ENCODE measurements around the gene KIAA2012. TPM values are rescaled to one million over a fixed set of nuclear protein-coding genes. Genes with fewer than 3 reads are reported as not detected.

The KIAA2012 gene
- total RNA-seq, 1 donor from 2014 or later, result 1.3 TPM

DNA sequence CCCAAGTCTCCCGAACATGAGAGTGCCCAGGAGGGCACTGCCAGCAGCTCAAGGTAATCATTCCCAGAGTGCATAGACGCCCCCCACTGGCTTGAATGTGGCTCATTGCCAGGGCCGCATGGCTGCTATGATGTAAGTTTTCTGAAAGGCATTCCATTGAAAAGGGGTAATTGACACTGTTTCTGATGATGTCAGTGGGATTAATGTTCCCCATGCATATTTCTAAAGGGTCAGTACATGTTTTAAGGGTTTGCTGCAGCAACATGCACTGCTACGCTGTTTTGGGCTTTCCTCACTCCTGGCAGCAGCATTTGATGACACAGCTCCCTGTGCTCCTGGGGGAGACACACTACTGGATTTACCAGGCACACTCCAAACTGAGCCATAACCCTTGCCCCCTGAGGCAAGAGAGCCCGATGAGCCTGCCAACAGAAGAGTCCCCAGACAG lies 36.7 kb downstream of the KIAA2012 start:
- peaks cover 25% of the 10 kb centered on the region for H3K4me1 Mint-ChIP-seq (ENCODE audit: unreplicated experiment)

DNA sequence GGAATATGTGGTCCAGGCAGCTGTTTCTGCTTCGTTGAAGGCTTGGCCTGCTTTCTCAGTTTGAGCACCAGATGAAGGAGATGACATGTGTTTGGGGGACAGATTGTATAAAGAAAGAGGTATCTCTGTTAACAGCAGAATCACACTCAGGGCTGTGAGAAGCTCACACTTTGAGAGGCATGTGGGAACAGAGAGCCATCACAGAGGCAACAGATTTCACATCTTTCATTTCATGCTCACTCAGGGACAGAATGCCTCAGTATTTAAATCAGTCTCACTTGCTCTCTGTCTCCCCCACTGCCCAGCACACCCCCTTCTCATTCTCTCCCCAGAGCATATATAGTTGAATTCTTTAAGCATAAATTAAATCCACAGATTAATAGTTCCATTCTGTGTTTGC lies 37.4 kb downstream of the KIAA2012 start:
- Mint-ChIP-seq H3K4me1 (ENCODE audit: unreplicated experiment) (peaks cover 29% of the 10 kb centered on the region), H3K27me3 (no peaks in the 10 kb centered on the region), H3K4me3 (no peak overlapping the region), H3K27ac (peak overlapping the region; percentile 30), H3K36me3 (no peaks in the 10 kb centered on the region), H3K9me3 (no peaks in the 10 kb centered on the region)
- DNase-seq (ENCODE audit: extremely low spot score, unreplicated experiment), result no peak
- TF ChIP-seq, protein P1, sequence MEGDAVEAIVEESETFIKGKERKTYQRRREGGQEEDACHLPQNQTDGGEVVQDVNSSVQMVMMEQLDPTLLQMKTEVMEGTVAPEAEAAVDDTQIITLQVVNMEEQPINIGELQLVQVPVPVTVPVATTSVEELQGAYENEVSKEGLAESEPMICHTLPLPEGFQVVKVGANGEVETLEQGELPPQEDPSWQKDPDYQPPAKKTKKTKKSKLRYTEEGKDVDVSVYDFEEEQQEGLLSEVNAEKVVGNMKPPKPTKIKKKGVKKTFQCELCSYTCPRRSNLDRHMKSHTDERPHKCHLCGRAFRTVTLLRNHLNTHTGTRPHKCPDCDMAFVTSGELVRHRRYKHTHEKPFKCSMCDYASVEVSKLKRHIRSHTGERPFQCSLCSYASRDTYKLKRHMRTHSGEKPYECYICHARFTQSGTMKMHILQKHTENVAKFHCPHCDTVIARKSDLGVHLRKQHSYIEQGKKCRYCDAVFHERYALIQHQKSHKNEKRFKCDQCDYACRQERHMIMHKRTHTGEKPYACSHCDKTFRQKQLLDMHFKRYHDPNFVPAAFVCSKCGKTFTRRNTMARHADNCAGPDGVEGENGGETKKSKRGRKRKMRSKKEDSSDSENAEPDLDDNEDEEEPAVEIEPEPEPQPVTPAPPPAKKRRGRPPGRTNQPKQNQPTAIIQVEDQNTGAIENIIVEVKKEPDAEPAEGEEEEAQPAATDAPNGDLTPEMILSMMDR (conservative IDR thresholded peaks at IDR 0.05), result no peak

More for the DNA sequence above, 36.7 kb downstream of the KIAA2012 start:
- Mint-ChIP-seq H3K27ac (peak overlapping the region; percentile 53), H3K36me3 (no peaks in the 10 kb centered on the region), H3K9me3 (no peaks in the 10 kb centered on the region), H3K4me3 (no peak overlapping the region), H3K27me3 (no peaks in the 10 kb centered on the region)
- TF ChIP-seq, protein P1 (conservative IDR thresholded peaks at IDR 0.05), result no peak
- no peak for DNase-seq (ENCODE audit: extremely low spot score, unreplicated experiment)

DNA sequence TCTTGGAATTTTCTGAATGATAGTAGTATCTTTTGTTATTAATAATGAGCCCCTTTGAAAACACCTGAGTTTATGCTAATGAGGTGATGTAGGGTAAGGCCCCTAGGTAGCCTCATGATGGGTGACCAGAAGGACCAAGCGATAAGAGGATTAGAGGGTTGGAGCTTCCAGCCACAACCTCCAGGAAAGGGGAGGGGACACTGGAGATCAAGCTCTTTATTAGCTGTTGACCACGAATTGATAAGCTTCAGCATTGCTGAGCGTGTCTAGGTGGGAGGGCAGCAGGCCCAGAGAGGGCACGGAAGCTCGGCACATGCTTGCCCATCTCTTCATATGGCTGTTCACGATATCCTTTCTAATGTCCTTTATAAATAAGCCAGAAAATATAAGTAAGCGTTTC lies 39.0 kb downstream of the KIAA2012 start:
- TF ChIP-seq, protein P1 (conservative IDR thresholded peaks at IDR 0.05), result no peak
- no peaks in the 10 kb centered on the region for H3K27me3 Mint-ChIP-seq
- peaks cover 42% of the 10 kb centered on the region for H3K4me1 Mint-ChIP-seq (ENCODE audit: unreplicated experiment)
- peaks cover 5% of the 10 kb centered on the region for H3K9me3 Mint-ChIP-seq
- no peak overlapping the region for H3K27ac Mint-ChIP-seq
- DNase-seq (ENCODE audit: extremely low spot score, unreplicated experiment), result no peak
- H3K36me3 Mint-ChIP-seq, result no peaks in the 10 kb centered on the region
- no peak overlapping the region for H3K4me3 Mint-ChIP-seq

DNA sequence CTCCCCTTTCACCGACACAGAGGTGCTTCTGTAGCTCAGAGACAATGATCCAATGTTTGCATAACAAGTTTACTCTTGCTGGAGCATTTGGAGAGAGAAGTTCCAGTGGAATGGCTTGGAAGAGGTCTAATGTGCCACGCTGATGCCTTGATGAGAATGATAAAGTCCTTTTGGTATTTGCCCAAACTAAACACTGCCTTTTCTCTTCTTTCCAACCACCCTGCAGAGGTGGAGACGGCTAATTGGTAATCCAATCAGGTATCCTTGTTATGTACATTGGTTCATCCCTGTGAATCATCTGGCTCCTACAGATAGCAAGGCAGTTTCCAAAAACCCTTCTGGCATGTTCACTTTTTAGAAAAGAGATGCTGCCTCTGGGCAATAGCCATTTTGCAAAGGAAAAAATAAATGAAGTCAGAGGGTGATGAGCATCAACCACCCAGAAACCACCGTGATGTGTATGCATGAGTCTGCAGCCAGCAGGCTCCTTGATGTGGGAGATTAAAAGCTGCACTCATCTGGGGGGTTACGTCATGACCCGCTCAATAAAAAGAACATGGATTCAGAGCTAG lies 40.6 kb downstream of the KIAA2012 start:
- Mint-ChIP-seq H3K27me3 (no peaks in the 10 kb centered on the region), H3K9me3 (peaks cover 5% of the 10 kb centered on the region), H3K36me3 (no peaks in the 10 kb centered on the region), H3K4me1 (ENCODE audit: unreplicated experiment) (peaks cover 41% of the 10 kb centered on the region), H3K4me3 (no peak overlapping the region), H3K27ac (no peak overlapping the region)
- TF ChIP-seq, protein P1 (conservative IDR thresholded peaks at IDR 0.05), result no peak
- DNase-seq (ENCODE audit: extremely low spot score, unreplicated experiment), result no peak

DNA sequence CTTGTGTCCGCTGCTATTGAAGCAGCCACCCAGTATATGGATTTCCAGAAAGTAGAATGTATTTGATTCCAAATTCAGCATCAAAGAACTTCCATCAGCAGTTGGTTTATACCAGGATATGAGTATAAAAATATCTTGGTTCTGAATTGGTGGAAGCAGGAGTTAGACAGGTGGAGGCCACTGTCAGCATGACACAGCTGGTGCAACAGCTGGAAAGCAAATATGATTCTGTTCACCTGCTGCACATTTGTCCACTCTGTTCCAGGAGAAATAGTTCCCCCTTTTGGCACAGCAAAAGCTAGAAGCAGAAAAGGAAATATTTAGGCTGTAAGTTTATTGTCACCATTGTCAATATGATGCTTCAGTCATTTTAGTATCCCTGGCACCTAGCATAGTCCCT lies 41.2 kb downstream of the KIAA2012 start:
- Mint-ChIP-seq H3K4me3 (no peak overlapping the region), H3K27me3 (no peaks in the 10 kb centered on the region), H3K9me3 (peaks cover 5% of the 10 kb centered on the region), H3K36me3 (no peaks in the 10 kb centered on the region), H3K4me1 (ENCODE audit: unreplicated experiment) (peaks cover 34% of the 10 kb centered on the region), H3K27ac (no peak overlapping the region)
- TF ChIP-seq, protein P1 (conservative IDR thresholded peaks at IDR 0.05), result no peak
- DNase-seq (ENCODE audit: extremely low spot score, unreplicated experiment), result no peak
